Activated CD4-positive, alpha-beta T cell treated with anti-CD3 and anti-CD28 coated beads, Interleukin-2, amount 50 U/mL, for 1 hour (primary cell): ENCODE data around the gene CAPZA2.
"Not testable (repeated sequence)": the region's sequence is repeated elsewhere in the genome, so short reads cannot be mapped to it uniquely, and the experiment has no call there.

ENCODE experiments used
- DNase-seq: peaks from one replicate; pipeline ENCODE4 v3.0.0-alpha.2; 2020

CAPZA2 gene

GRCh38 chr7:116922545-116922944 lies 60.2 kb downstream of the CAPZA2 start:
- DNase-seq: no peak

- no peak for DNase-seq
These were observed 62.4 kb downstream of the CAPZA2 start for GRCh38 chr7:116924741-116925140.

- no peak for DNase-seq
These were observed 66.6 kb downstream of the CAPZA2 start for GRCh38 chr7:116929021-116929420.

- DNase-seq: peak; percentile 76
These were observed 67.8 kb downstream of the CAPZA2 start for GRCh38 chr7:116929914-116930913.

GRCh38 chr7:116932566-116932965 lies 70.2 kb downstream of the CAPZA2 start:
- no peak for DNase-seq

- no peak for DNase-seq
These were observed 71.1 kb downstream of the CAPZA2 start for GRCh38 chr7:116933465-116933864.

GRCh38 chr7:116934580-116934979 lies 72.2 kb downstream of the CAPZA2 start:
- DNase-seq: no peak

GRCh38 chr7:116936844-116937243 lies 74.5 kb downstream of the CAPZA2 start:
- not testable (repeated sequence) for DNase-seq

GRCh38 chr7:116938678-116939077 lies 76.3 kb downstream of the CAPZA2 start:
- DNase-seq: no peak

GRCh38 chr7:116940689-116941370 lies 78.4 kb downstream of the CAPZA2 start:
- no peak for DNase-seq

GRCh38 chr7:116942504-116942903 lies 80.1 kb downstream of the CAPZA2 start:
- no peak for DNase-seq

- DNase-seq: no peak
These were observed 86.5 kb downstream of the CAPZA2 start for GRCh38 chr7:116948934-116949333.

- DNase-seq: no peak
These were observed 87.8 kb downstream of the CAPZA2 start for GRCh38 chr7:116949941-116950801.

- DNase-seq: no peak
These were observed 88.5 kb downstream of the CAPZA2 start for GRCh38 chr7:116950889-116951351.

- DNase-seq: no peak
These were observed 89.2 kb downstream of the CAPZA2 start for GRCh38 chr7:116951366-116952292.

GRCh38 chr7:116952635-116953371 lies 90.4 kb downstream of the CAPZA2 start:
- DNase-seq: no peak

GRCh38 chr7:116953372-116953905 lies 91.1 kb downstream of the CAPZA2 start, which contains the start of gene ST7:
Gene ST7 (plus strand): TSS chr7:116953501. CDS start chr7:116953541, 40 bp downstream.
- DNase-seq: peak; percentile 60

- DNase-seq: no peak
These were observed 91.8 kb downstream of the CAPZA2 start for GRCh38 chr7:116953906-116954838.

- DNase-seq: no peak
These were observed 93.0 kb downstream of the CAPZA2 start for GRCh38 chr7:116955340-116955739.
